ENCODE data around the gene TBK1. TPM values are rescaled to one million over a fixed set of nuclear protein-coding genes. Genes with fewer than 3 reads are reported as not detected.
A peak's percentile ranks its signal among the peaks of the same experiment; 100 is the strongest.

TBK1 gene
- polyA plus RNA-seq (2013, experiment 1 of 2) = 19.9 TPM
- 24.9 TPM for polyA plus RNA-seq (2013, experiment 2 of 2)

GRCh38 chr12:64451687-64452558, at the start of gene TBK1:
TBK1 (plus strand) TSS chr12:64452120; CDS start chr12:64455871, 3,751 bp downstream.
- H3K4me1 ChIP-seq (ENCODE audit: control insufficient read depth, insufficient read depth, low read length, poor library complexity, severe bottlenecking) = peaks cover 10% of the 10 kb centered on the region
- no peaks in the 10 kb centered on the region for H3K9me3 ChIP-seq (ENCODE audit: control insufficient read depth, low read length)
- H3K27ac ChIP-seq (ENCODE audit: low read depth, low read length, severe bottlenecking) = peak within 1 kb of the TSS; percentile 86
- WGBS, 2 experiments (ENCODE audit: insufficient coverage in 2 of 2) = 0 to 1% methylated on average over 71 of the region's 94 CpGs
- H3K36me3 ChIP-seq (ENCODE audit: control insufficient read depth, insufficient read depth, low read length) = peaks cover 39% of the 10 kb centered on the region
- peak within 1 kb of the TSS; percentile 94 for H3K4me3 ChIP-seq (ENCODE audit: extremely low read depth, insufficient read depth, low read length, poor library complexity, severe bottlenecking)

DNA sequence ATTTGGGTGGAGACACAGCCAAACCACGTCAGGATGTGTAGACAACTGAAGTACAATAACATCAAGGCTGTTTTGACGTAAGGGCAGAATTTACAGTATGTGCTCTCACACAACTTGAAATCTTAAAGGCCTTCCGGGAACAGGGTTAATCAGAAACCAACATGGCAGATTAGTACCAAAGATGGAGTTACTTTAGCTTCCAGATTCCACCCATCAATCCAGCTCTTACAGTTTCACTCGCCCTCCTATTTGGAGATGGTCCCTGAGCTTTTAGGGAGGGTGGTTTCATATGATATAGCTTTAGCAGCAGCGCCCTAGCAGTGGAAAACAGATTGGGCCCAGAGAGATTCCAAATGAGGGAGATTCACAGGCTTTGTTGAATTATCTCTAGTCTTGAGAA, 49.7 kb upstream of the TBK1 start:
- no peaks in the 10 kb centered on the region for H3K9me3 ChIP-seq (ENCODE audit: control insufficient read depth, low read length)
- no peaks in the 10 kb centered on the region for H3K36me3 ChIP-seq (ENCODE audit: control insufficient read depth, insufficient read depth, low read length)
- H3K4me3 ChIP-seq (ENCODE audit: extremely low read depth, insufficient read depth, low read length, poor library complexity, severe bottlenecking) = no peak overlapping the region
- no peaks in the 10 kb centered on the region for H3K4me1 ChIP-seq (ENCODE audit: control insufficient read depth, insufficient read depth, low read length, poor library complexity, severe bottlenecking)
- H3K27ac ChIP-seq (ENCODE audit: low read depth, low read length, severe bottlenecking) = no peak overlapping the region
- WGBS, 2 experiments (ENCODE audit: insufficient coverage in 2 of 2) = 92 to 100% methylated on average over 3 to 4 of the region's 5 CpGs

DNA sequence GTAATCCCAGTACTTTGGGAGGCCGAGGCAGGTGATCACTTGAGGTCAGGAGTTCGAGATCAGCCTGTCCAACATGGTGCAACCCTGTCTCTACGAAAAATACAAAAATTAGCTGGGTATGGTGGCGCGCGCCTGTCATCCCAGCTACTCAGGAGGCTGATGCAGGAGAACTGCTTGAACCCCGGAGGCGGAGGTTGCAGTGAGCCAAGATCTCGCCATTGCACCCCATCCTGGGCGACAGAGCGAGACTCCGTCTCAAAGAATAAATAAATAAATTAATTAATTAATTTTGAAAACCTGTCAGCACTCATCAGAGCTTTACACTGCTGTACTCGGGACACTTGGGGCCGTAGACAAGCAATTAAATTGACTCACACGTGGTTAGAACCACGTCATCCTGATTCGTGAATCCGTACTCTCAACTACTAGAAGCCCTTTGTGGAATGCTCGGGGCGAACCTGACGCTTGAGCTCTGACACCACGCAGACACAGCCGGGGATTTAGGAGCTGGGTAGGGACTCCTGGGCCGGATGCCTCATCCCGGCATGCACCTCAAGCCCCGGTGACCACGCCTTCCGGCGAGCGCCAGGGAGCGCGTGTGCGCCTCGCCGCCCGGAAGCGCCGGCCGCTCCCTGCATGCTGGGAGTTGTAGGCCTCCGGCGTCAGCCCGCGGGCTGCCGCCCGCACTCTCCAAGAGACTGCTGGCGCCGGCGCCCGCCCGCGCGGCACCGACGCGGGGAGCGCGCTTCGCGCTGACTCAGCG, 48.0 kb upstream of the TBK1 start, which contains the start of gene XPOT:
TSS of gene XPOT (plus strand) at position 686 of the 763 bp plus-strand sequence. CDS start 5,644 bp downstream, outside the sequence.
- H3K9me3 ChIP-seq (ENCODE audit: control insufficient read depth, low read length) = no peaks in the 10 kb centered on the region
- H3K36me3 ChIP-seq (ENCODE audit: control insufficient read depth, insufficient read depth, low read length) = peaks cover under 1% of the 10 kb centered on the region
- H3K4me1 ChIP-seq (ENCODE audit: control insufficient read depth, insufficient read depth, low read length, poor library complexity, severe bottlenecking) = no peaks in the 10 kb centered on the region
- H3K27ac ChIP-seq (ENCODE audit: low read depth, low read length, severe bottlenecking) = peak within 1 kb of the TSS; percentile 100
- peak within 1 kb of the TSS; percentile 81 for H3K4me3 ChIP-seq (ENCODE audit: extremely low read depth, insufficient read depth, low read length, poor library complexity, severe bottlenecking)
- WGBS, 2 experiments (ENCODE audit: insufficient coverage in 2 of 2) = 15 to 19% methylated on average over 44 to 53 of the region's 60 CpGs

- peaks cover 8% of the 10 kb centered on the region for H3K36me3 ChIP-seq (ENCODE audit: control insufficient read depth, insufficient read depth, low read length)
- peak overlapping the region; percentile 100 for H3K27ac ChIP-seq (ENCODE audit: low read depth, low read length, severe bottlenecking)
- H3K9me3 ChIP-seq (ENCODE audit: control insufficient read depth, low read length) = no peaks in the 10 kb centered on the region
- H3K4me1 ChIP-seq (ENCODE audit: control insufficient read depth, insufficient read depth, low read length, poor library complexity, severe bottlenecking) = no peaks in the 10 kb centered on the region
- peak overlapping the region; percentile 81 for H3K4me3 ChIP-seq (ENCODE audit: extremely low read depth, insufficient read depth, low read length, poor library complexity, severe bottlenecking)
- 0% methylated on average over 48 of the region's 78 CpGs for WGBS, 2 experiments (ENCODE audit: insufficient coverage in 2 of 2)
Measured at GRCh38 chr12:64404470-64405256, 47.3 kb upstream of the TBK1 start.

- Histone ChIP-seq H3K4me3 (ENCODE audit: extremely low read depth, insufficient read depth, low read length, poor library complexity, severe bottlenecking) (no peak overlapping the region), H3K27ac (ENCODE audit: low read depth, low read length, severe bottlenecking) (no peak overlapping the region), H3K36me3 (ENCODE audit: control insufficient read depth, insufficient read depth, low read length) (peaks cover 32% of the 10 kb centered on the region), H3K4me1 (ENCODE audit: control insufficient read depth, insufficient read depth, low read length, poor library complexity, severe bottlenecking) (no peaks in the 10 kb centered on the region), H3K9me3 (ENCODE audit: control insufficient read depth, low read length) (no peaks in the 10 kb centered on the region)
- 91 to 97% methylated on average over 6 to 7 of the region's 9 CpGs for WGBS, 2 experiments (ENCODE audit: insufficient coverage in 2 of 2)
Measured at GRCh38 chr12:64407342-64408223, 44.3 kb upstream of the TBK1 start.

GRCh38 chr12:64411427-64411826, 40.5 kb upstream of the TBK1 start:
- Histone ChIP-seq H3K9me3 (ENCODE audit: control insufficient read depth, low read length) (no peaks in the 10 kb centered on the region), H3K4me1 (ENCODE audit: control insufficient read depth, insufficient read depth, low read length, poor library complexity, severe bottlenecking) (no peaks in the 10 kb centered on the region), H3K4me3 (ENCODE audit: extremely low read depth, insufficient read depth, low read length, poor library complexity, severe bottlenecking) (no peak overlapping the region), H3K36me3 (ENCODE audit: control insufficient read depth, insufficient read depth, low read length) (peaks cover 67% of the 10 kb centered on the region), H3K27ac (ENCODE audit: low read depth, low read length, severe bottlenecking) (no peak overlapping the region)
- WGBS, 2 experiments (ENCODE audit: insufficient coverage in 2 of 2) = 100% methylated on average over 1 of the region's 2 CpGs

DNA sequence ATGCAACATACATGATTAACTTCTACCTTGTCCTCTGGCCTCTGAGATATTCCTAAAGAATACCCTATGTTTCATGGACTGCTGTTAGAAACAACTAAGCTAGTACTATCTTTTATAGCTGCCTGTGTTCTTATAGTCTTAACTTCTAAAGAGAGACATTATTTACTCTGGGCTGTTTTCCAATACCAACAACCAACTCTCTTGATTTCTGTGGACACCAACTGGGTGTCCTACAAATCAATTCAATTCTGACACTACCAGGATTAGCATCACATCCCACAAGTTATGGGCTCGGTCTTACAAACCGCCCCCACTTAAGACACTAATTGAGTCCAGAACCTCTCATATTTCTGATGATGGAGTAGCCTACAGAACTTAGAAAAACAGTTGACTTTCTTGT, 39.5 kb upstream of the TBK1 start:
- Histone ChIP-seq H3K9me3 (ENCODE audit: control insufficient read depth, low read length) (no peaks in the 10 kb centered on the region), H3K4me1 (ENCODE audit: control insufficient read depth, insufficient read depth, low read length, poor library complexity, severe bottlenecking) (no peaks in the 10 kb centered on the region), H3K4me3 (ENCODE audit: extremely low read depth, insufficient read depth, low read length, poor library complexity, severe bottlenecking) (no peak overlapping the region), H3K27ac (ENCODE audit: low read depth, low read length, severe bottlenecking) (no peak overlapping the region), H3K36me3 (ENCODE audit: control insufficient read depth, insufficient read depth, low read length) (peaks cover 78% of the 10 kb centered on the region)
- 100% methylated on average over 2 of the region's 2 CpGs for WGBS, 2 experiments (ENCODE audit: insufficient coverage in 2 of 2)

GRCh38 chr12:64413884-64414283, 38.0 kb upstream of the TBK1 start:
- no peak overlapping the region for H3K4me3 ChIP-seq (ENCODE audit: extremely low read depth, insufficient read depth, low read length, poor library complexity, severe bottlenecking)
- H3K9me3 ChIP-seq (ENCODE audit: control insufficient read depth, low read length) = no peaks in the 10 kb centered on the region
- peaks cover 90% of the 10 kb centered on the region for H3K36me3 ChIP-seq (ENCODE audit: control insufficient read depth, insufficient read depth, low read length)
- H3K27ac ChIP-seq (ENCODE audit: low read depth, low read length, severe bottlenecking) = no peak overlapping the region
- WGBS, 2 experiments (ENCODE audit: insufficient coverage in 2 of 2) = 86 to 100% methylated on average over 1 of the region's 2 CpGs
- no peaks in the 10 kb centered on the region for H3K4me1 ChIP-seq (ENCODE audit: control insufficient read depth, insufficient read depth, low read length, poor library complexity, severe bottlenecking)

DNA sequence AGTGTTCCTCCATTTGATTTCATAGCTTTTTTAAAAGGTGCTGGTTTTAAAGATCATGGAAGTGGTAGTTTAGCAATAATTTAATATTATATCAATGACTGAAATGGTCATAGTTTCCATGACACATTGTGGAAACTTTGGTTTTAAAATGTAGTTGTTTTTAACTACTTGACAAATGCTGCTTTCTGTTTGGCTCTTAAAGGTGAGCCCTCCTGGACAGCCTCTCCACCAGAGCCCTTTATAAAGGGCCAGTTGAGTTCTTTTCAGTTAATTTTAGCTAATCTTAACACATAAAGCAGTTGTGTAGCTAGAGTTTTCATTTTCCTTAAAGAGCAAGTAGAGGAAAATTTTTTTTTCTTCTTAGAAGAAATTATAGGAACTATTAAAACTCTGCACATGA, 33.7 kb upstream of the TBK1 start:
- Histone ChIP-seq H3K9me3 (ENCODE audit: control insufficient read depth, low read length) (no peaks in the 10 kb centered on the region), H3K4me3 (ENCODE audit: extremely low read depth, insufficient read depth, low read length, poor library complexity, severe bottlenecking) (no peak overlapping the region), H3K27ac (ENCODE audit: low read depth, low read length, severe bottlenecking) (no peak overlapping the region), H3K4me1 (ENCODE audit: control insufficient read depth, insufficient read depth, low read length, poor library complexity, severe bottlenecking) (no peaks in the 10 kb centered on the region), H3K36me3 (ENCODE audit: control insufficient read depth, insufficient read depth, low read length) (peaks cover 91% of the 10 kb centered on the region)
